ENCODE results near the gene ALDH3A2.

The ALDH3A2 gene

GRCh38 chr17:19723964-19724363, 75.4 kb downstream of the ALDH3A2 start:
- in situ Hi-C loops (cut with HindIII; ENCODE audit: low sequenced_read_pairs) = no loop called here
- no peak for DNase-seq (ENCODE audit: low read depth, low spot score)
- no peak overlapping the region for H3K4me3 ChIP-seq (ENCODE audit: low read depth, low read length)
- no peak for TF ChIP-seq CTCF (IDR thresholded peaks at IDR 0.05; ENCODE audit: low read depth, low read length)

GRCh38 chr17:19724501-19725420, 76.2 kb downstream of the ALDH3A2 start:
- no peak for DNase-seq (ENCODE audit: low read depth, low spot score)
- H3K4me3 ChIP-seq (ENCODE audit: low read depth, low read length) = no peak overlapping the region
- TF ChIP-seq CTCF (IDR thresholded peaks at IDR 0.05; ENCODE audit: low read depth, low read length) = no peak
- in situ Hi-C loops (cut with HindIII; ENCODE audit: low sequenced_read_pairs) = no loop called here

GRCh38 chr17:19725486-19725885, 76.9 kb downstream of the ALDH3A2 start:
- H3K4me3 ChIP-seq (ENCODE audit: low read depth, low read length) = no peak overlapping the region
- DNase-seq (ENCODE audit: low read depth, low spot score) = no peak
- in situ Hi-C loops (cut with HindIII; ENCODE audit: low sequenced_read_pairs) = no loop called here
- no peak for TF ChIP-seq CTCF (IDR thresholded peaks at IDR 0.05; ENCODE audit: low read depth, low read length)

- no peak overlapping the region for H3K4me3 ChIP-seq (ENCODE audit: low read depth, low read length)
- no peak for DNase-seq (ENCODE audit: low read depth, low spot score)
- TF ChIP-seq CTCF (IDR thresholded peaks at IDR 0.05; ENCODE audit: low read depth, low read length) = no peak
- in situ Hi-C loops (cut with HindIII; ENCODE audit: low sequenced_read_pairs) = no loop called here
Measured at GRCh38 chr17:19726631-19727376, 78.3 kb downstream of the ALDH3A2 start.

Data from astrocyte of the spinal cord (primary cell).